GM19099 (cell line): ENCODE measurements around the gene FARP1.

Source experiments
- POLR2A ChIP-seq: IDR thresholded peaks from 3 replicates; pipeline ENCODE4 v1.6.1; 2011; ENCODE audit warnings: low read depth; ENCODE audit not compliant: insufficient read length; ENCODE audit errors: extremely low read depth

Gene FARP1

GRCh38 chr13:98206946-98207345, 64.1 kb downstream of the FARP1 start:
- no peak for TF ChIP-seq POLR2A

GRCh38 chr13:98207416-98207815, 64.5 kb downstream of the FARP1 start:
- TF ChIP-seq POLR2A = no peak

GRCh38 chr13:98208606-98209005, 65.7 kb downstream of the FARP1 start:
- TF ChIP-seq POLR2A = no peak

GRCh38 chr13:98212763-98213162, 69.9 kb downstream of the FARP1 start:
- TF ChIP-seq POLR2A = no peak

GRCh38 chr13:98213354-98213753, 70.5 kb downstream of the FARP1 start:
- TF ChIP-seq POLR2A = no peak

- no peak for TF ChIP-seq POLR2A
Measured at GRCh38 chr13:98214008-98214643, 71.2 kb downstream of the FARP1 start.

- no peak for TF ChIP-seq POLR2A
Measured at GRCh38 chr13:98214707-98215106, 71.8 kb downstream of the FARP1 start.

- no peak for TF ChIP-seq POLR2A
Measured at GRCh38 chr13:98215508-98215907, 72.6 kb downstream of the FARP1 start.

- no peak for TF ChIP-seq POLR2A
Measured at GRCh38 chr13:98216135-98216565, 73.3 kb downstream of the FARP1 start.

GRCh38 chr13:98216711-98217285, 73.9 kb downstream of the FARP1 start:
- no peak for TF ChIP-seq POLR2A

- no peak for TF ChIP-seq POLR2A
Measured at GRCh38 chr13:98217597-98217996, 74.7 kb downstream of the FARP1 start.

- no peak for TF ChIP-seq POLR2A
Measured at GRCh38 chr13:98219685-98220084, 76.8 kb downstream of the FARP1 start.

- no peak for TF ChIP-seq POLR2A
Measured at GRCh38 chr13:98220271-98220791, 77.4 kb downstream of the FARP1 start.

- no peak for TF ChIP-seq POLR2A
Measured at GRCh38 chr13:98221234-98221633, 78.3 kb downstream of the FARP1 start.

- TF ChIP-seq POLR2A = no peak
Measured at GRCh38 chr13:98222081-98222554, 79.2 kb downstream of the FARP1 start.

GRCh38 chr13:98222816-98223215, 79.9 kb downstream of the FARP1 start:
- no peak for TF ChIP-seq POLR2A
